Measurements from ENCODE around the gene DUS2.
"Not testable (repeated sequence)": the region's sequence is repeated elsewhere in the genome, so short reads cannot be mapped to it uniquely, and the experiment has no call there.

Gene DUS2

DNA sequence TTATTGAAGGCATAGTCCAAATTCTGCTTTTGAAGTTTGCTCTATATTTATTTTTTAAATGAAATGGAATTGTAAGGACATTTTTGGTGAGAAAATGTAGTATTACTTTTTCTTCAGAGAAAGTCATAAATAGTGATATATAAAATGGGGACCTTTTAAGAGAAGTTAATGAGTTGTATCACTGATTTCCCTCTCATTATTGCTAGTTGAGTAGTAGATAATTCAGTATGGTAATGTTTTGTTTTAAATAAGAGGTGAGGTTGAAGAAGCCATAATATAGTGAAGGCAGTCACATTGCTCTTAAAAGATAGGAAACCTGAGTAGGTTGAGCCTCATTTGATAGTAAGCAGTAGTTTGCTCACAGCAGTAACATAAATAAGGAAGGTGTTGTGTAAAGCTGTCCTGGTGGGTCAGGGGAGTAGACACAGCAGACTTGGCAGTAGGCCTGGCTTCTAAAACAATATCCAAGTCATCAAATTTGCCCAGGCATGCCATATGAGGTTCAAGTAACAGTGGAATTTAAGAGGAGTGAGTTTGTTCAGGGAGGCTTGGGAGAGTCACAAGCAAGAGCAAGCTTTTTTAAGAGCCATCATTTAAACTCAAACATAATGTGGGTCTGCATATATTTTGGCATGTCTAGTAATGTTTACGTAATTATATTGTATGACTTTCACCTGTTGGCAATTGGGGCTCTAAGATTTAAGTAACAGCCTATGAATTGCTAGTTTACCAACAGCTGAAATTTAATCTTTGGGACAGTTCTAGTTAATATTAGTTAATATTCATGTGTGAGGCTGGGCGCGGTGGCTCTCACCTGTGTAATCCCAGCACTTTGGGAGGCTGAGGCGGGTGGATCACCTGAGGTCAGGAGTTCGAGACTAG is 68.5 kb downstream of the DUS2 start:
- no peak for DNase-seq (ENCODE audit: low read depth)

DNA sequence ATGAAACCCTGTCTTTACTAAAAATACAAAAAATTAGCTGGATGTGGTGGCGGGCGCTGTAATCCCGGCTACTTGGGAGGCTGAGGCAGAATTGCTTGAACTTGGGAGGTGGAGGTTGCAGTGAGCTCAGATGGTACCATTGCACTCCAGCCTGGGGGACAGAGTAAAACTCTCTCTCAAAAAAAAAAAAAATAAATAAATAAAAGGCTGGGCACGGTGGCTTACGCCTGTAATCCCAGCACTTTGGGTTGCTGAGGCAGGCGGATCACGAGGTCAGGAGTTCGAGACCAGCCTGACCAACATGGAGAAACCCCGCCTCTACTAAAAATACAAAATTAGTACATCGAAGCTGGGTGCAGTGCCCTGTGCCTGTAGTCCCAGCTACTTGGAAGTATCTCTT is 69.2 kb downstream of the DUS2 start:
- not testable (repeated sequence) for DNase-seq (ENCODE audit: low read depth)

DNA sequence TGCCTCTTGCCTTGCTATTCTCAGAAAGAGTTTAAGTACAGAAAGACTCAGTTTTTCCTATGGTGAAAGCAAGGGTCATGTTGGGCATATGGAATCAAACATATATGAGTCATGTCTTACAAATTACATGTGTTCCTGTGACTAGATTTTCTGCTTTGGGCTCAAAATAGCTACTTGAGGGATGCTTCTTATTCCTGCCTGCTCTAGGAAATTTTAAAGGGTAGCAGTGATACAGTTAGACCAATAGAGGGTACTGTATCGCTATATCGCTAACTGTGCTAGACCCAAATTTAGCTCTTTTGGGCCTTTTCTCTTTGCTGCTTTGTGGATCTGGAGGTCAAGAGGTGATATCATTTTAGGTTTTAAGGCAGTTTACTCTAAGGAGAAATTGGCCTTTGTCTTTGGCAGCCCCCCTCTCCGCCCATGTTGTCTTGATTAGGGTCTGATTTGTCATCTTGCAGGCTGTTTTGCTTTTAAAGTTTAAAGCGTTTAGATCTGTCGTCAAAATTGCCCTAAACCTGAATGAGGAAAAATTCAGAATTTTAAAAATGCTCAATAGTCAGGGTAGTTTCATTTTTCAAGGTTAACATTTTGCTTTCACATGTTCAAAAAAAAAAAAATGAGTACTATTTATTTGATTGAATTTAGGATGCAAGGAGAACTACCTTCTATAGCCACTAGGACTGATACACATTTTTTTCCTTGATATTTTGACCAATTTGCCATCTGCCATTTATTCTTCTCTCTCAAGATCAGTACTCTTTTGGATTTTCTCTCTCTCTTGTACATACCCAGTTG is 70.9 kb downstream of the DUS2 start:
- no peak for DNase-seq (ENCODE audit: low read depth)

GRCh38 chr16:68094614-68094934 is 71.5 kb downstream of the DUS2 start:
- no peak for DNase-seq (ENCODE audit: low read depth)

GRCh38 chr16:68096491-68096890 is 73.4 kb downstream of the DUS2 start:
- no peak for DNase-seq (ENCODE audit: low read depth)

DNA sequence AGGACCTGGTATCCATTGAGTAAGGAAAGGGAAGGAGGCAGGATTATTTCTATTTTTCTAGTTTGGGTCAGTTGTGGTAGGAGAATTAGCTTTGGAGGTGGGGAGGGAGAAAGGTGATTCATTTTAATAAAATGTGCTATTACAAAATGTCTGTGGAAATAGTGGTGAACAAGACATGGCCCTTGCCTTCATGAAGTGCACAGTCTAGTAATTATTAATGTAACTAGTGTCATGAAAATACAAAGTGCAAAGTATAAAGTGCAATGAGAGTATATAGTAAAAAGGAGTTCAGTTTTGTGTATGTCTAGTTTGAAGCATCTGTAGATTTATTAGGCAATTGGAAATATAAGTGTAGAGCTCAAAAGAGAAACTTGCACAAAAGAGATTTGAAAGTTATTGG is 74.0 kb downstream of the DUS2 start:
- DNase-seq (ENCODE audit: low read depth): no peak

DNA sequence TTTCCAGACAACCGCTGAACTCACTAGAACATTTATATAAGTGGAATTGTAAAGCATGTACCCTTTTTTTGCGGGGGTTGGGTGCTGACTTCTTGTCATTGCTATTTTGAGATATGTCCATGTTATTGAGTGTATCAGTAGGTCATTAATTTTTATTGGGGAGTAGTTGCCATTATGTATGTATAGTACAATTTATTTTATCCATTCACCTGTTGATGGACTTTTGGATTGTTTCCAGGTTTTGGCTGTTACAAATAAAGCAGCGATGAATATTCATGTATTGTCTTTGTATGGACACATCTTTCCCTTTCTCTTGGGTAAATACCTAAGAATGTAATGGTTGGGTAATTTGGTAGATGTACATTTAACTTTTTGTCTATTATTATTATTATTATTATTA is 74.8 kb downstream of the DUS2 start:
- no peak for DNase-seq (ENCODE audit: low read depth)

DNA sequence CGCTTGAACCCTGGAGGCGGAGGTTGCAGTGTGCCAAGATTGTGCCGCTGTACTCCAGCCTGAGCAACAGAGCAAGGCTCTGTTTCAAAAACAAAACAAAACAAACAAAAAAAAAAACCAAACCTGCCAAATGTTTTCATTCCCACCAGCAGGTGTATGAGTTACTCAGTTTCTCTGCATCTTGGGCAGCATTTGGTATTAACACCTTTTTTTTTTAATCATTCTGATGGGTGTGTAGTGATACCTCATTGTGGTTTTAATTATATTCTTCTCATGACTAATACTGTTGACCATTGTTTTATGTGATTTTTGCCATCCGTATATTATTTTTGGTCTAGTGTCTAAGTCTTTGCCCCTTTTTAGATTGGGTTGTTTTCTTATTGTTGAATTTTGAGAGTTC is 77.4 kb downstream of the DUS2 start:
- no peak for DNase-seq (ENCODE audit: low read depth)

- no peak for DNase-seq (ENCODE audit: low read depth)
These were observed 82.5 kb downstream of the DUS2 start for GRCh38 chr16:68105611-68106010.

DNA sequence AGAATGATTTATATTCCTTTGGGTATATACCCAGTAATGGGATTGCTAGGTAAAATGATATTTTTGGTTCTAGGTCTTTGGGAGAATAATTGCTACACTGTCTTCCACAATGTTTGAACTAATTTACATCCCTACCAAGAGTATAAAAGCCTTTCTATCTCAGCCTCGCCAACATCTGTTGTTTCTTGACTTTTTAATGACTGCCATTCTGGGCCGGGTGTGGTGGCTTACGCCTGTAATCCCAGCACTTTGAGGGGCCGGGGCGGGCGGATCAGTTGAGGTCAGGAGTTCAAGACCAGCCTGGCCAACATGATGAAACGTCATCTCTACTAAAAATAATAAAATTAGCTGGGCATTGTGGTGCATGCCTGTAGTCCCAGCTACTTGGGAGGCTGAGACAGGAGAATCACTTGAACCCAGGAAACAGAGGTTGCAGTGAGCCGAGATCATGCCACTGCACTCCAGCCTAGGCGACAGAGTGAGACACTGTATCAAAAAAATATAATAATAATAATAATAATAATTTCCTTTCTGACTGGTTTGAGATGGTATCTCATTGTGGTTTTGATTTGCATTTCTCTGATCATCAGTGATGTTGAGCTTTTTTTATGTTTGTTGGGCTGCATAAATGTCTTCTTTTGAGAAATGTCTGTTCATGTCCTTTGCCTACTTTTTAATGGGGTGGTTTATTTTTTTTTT is 84.3 kb downstream of the DUS2 start:
- not testable (repeated sequence) for DNase-seq (ENCODE audit: low read depth)

GRCh38 chr16:68109156-68109555 is 86.1 kb downstream of the DUS2 start:
- DNase-seq (ENCODE audit: low read depth): not testable (repeated sequence)

DNA sequence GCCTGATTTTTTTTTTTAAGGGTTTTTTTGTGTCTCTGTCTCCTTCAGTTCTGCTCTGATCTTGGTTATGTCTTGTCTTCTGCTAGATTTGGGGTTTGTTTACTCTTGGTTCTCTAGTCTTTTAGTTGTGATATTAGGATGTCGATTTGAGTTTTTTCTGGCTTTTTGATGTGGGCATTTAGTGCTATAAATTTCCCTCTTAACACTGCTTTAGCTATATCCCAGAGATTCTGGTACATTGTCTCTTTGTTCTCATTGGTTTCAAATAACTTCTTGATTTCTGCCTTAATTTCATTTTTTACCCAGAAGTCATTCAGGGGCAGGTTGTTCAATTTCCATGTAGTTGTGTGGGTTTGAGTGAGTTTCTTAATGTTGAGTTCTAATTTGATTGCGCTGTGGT is 87.5 kb downstream of the DUS2 start:
- not testable (repeated sequence) for DNase-seq (ENCODE audit: low read depth)

DNA sequence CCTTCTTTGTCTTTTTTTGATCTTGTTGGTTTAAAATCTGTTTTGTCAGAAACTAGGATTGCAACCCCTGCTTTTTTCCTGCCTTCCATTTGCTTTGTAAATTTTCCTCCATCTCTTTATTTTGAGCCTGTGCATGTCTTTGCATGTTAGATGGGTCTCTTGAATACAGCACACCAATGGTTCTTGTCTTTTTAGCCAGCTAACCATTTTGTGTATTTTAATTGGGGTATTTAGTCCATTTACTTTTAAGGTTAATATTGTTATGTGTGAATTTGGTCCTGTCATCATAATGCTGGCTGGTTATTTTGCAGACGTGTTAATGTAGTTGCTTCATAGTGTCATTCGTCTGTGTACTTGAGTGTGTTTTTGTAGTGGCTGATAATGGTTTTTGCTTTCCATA is 88.3 kb downstream of the DUS2 start:
- DNase-seq (ENCODE audit: low read depth): no peak

- no peak for DNase-seq (ENCODE audit: low read depth)
These were observed 90.1 kb downstream of the DUS2 start for GRCh38 chr16:68113059-68113761.

DNA sequence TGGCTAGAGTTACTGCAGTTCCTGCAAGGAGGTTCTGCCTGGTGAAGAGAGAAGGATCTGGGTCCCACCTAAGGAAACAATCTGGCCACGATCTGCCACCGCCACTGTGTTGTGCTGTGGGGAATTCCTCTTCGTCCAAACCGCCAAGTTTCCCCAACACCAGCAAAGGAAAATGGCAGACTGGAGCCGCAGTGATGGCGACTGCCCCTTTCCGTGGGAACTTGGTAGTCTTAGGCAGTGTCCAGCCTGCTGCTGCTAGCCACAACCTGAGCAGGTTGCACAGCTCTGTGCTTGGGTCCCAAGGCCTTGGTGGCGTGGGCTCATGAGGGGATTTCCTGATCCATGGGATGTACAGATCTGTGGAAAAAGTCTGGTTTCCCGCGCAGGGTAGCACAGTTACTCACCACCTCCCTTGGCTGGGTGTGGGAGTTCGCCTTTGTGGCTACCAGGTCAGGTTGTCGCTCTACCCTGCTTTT is 90.7 kb downstream of the DUS2 start:
- no peak for DNase-seq (ENCODE audit: low read depth)

DNA sequence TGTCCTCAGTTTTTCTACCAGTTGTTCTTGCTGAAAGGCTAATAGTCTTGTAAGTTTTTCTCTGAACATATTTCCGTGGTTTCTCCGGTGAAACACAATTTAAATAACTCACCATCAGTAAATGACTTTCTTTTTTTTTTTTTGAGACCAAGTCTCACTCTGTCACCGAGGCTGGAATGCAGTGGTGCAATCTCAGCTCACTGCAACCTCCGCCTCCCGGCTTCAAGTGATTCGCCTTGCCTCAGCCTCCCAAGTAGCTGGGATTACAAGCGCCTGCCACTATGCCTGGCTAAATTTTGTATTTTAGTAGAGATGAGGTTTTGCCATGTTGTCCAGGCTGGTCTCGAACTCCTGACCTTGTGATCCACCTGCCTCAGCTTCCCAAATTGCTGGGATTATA is 91.9 kb downstream of the DUS2 start:
- DNase-seq (ENCODE audit: low read depth): not testable (repeated sequence)

DNA sequence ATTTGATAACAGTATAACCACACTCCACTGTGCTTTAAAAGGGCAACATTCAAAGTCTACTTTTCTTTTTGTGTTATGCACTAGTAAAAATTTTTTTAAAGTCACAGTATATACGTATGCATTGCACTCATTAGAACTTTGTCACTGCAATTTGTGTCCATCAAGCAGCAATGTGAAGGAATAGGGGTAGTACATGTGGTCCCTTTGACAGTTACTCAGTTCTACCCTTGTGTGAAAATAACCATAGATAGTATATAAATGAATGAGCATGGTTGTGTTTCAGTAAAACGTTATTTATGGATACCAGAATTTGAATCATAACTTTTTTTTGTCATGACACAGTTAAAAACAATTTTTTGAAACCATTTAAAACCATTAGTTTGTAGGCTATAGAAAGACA is 92.8 kb downstream of the DUS2 start:
- DNase-seq (ENCODE audit: low read depth): no peak

GRCh38 chr16:68116256-68116867 is 93.3 kb downstream of the DUS2 start:
- no peak for DNase-seq (ENCODE audit: low read depth)

GRCh38 chr16:68117884-68118283 is 94.8 kb downstream of the DUS2 start:
- DNase-seq (ENCODE audit: low read depth): no peak

- not testable (repeated sequence) for DNase-seq (ENCODE audit: low read depth)
These were observed 95.9 kb downstream of the DUS2 start for GRCh38 chr16:68118954-68119353.

GRCh38 chr16:68120496-68120895 is 97.4 kb downstream of the DUS2 start:
- not testable (repeated sequence) for DNase-seq (ENCODE audit: low read depth)

- no peak for DNase-seq (ENCODE audit: low read depth)
These were observed 103.3 kb downstream of the DUS2 start for GRCh38 chr16:68126395-68126794.
